T follicular helper cell (primary cell): Measurements from ENCODE around the gene LGALS8.

Experiments used
- DNase-seq: peaks from one replicate; pipeline ENCODE4 v3.0.0-alpha.2; 2020; ENCODE audit warnings: low read depth

Gene LGALS8

GRCh38 chr1:236589531-236589930 is 65.7 kb downstream of the LGALS8 start:
- DNase-seq: no peak

GRCh38 chr1:236590553-236591150 is 66.9 kb downstream of the LGALS8 start:
- DNase-seq: no peak

GRCh38 chr1:236602171-236602570 is 78.4 kb downstream of the LGALS8 start:
- DNase-seq: no peak
